ENCODE data around the gene CLCN2. TPM values are rescaled to one million over a fixed set of nuclear protein-coding genes. Genes with fewer than 3 reads are reported as not detected.

CLCN2 gene
- total RNA-seq, 1 experiment from 2014 or later = 22.6 TPM

GRCh38 chr3:184333190-184333589, 28.2 kb downstream of the CLCN2 start (continued):
- TF ChIP-seq STAT6 (CRISPR knock-in tag; conservative IDR thresholded peaks at IDR 0.05; ENCODE audit: low read depth) = no peak
- TF ChIP-seq ZNF425 (CRISPR knock-in tag; conservative IDR thresholded peaks at IDR 0.05) = no peak
- TF ChIP-seq ESRRA (CRISPR knock-in tag; IDR thresholded peaks at IDR 0.05; ENCODE audit: borderline replicate concordance) = no peak
- no peak for TF ChIP-seq ETV6 (CRISPR knock-in tag; IDR thresholded peaks at IDR 0.05)
- TF ChIP-seq ZNF281 (CRISPR knock-in tag; IDR thresholded peaks at IDR 0.05) = no peak
- TF ChIP-seq GTF2I (CRISPR knock-in tag; conservative IDR thresholded peaks at IDR 0.05) = no peak
- no peak for TF ChIP-seq FOXK1 (CRISPR knock-in tag; IDR thresholded peaks at IDR 0.05)

- Mint-ChIP-seq H3K4me1 (peaks cover 14% of the 10 kb centered on the region), H3K36me3 (peaks cover 66% of the 10 kb centered on the region)
- no peak for ATAC-seq
These were observed 28.9 kb downstream of the CLCN2 start for GRCh38 chr3:184332370-184333090.

More at GRCh38 chr3:184332370-184333090, 28.9 kb downstream of the CLCN2 start:
- ChIA-PET POLR2A (no interaction called here), CTCF (no interaction called here)
- no peaks in the 10 kb centered on the region for H3K9me3 Mint-ChIP-seq
- no peak for DNase-seq (ENCODE audit: low spot score)
- no peak for TF ChIP-seq CTCF (IDR thresholded peaks at IDR 0.05)
- TF ChIP-seq SMAD3 (CRISPR knock-in tag; IDR thresholded peaks at IDR 0.05; ENCODE audit: borderline replicate concordance) = no peak
- TF ChIP-seq NR3C1 (CRISPR knock-in tag; conservative IDR thresholded peaks at IDR 0.05; ENCODE audit: low read depth) = no peak
- no peak for TF ChIP-seq MYBL2 (CRISPR knock-in tag; IDR thresholded peaks at IDR 0.05)
- no peak for TF ChIP-seq FOXK1 (CRISPR knock-in tag; IDR thresholded peaks at IDR 0.05)
- TF ChIP-seq USF1 (CRISPR knock-in tag; IDR thresholded peaks at IDR 0.05) = no peak
- no peak for TF ChIP-seq ZBTB21 (CRISPR knock-in tag; IDR thresholded peaks at IDR 0.05; ENCODE audit: borderline replicate concordance)
- TF ChIP-seq ELF4 (CRISPR knock-in tag; IDR thresholded peaks at IDR 0.05; ENCODE audit: low read depth) = no peak
- TF ChIP-seq ATF6 (CRISPR knock-in tag; IDR thresholded peaks at IDR 0.05) = no peak
- no peak for TF ChIP-seq SMAD4 (CRISPR knock-in tag; IDR thresholded peaks at IDR 0.05)
- no peak for TF ChIP-seq ZNF121 (CRISPR knock-in tag; IDR thresholded peaks at IDR 0.05)
- no peak for TF ChIP-seq ZMAT4 (CRISPR knock-in tag; IDR thresholded peaks at IDR 0.05)
- no peak for TF ChIP-seq MXD4 (CRISPR knock-in tag; IDR thresholded peaks at IDR 0.05; ENCODE audit: borderline replicate concordance)
- no peak for TF ChIP-seq STAT6 (CRISPR knock-in tag; conservative IDR thresholded peaks at IDR 0.05; ENCODE audit: low read depth)
- TF ChIP-seq GABPB1 (CRISPR knock-in tag; IDR thresholded peaks at IDR 0.05) = no peak
- H3K27ac Mint-ChIP-seq = peak overlapping the region; percentile 21
- no peak overlapping the region for H3K4me3 Mint-ChIP-seq
- no peaks in the 10 kb centered on the region for H3K27me3 Mint-ChIP-seq (ENCODE audit: low read depth)
